GM21786 (cell line): ENCODE measurements around the gene SND1.

Experiments
- ATAC-seq: cut with Tn5 transposase; IDR thresholded peaks from one replicate; pipeline ENCODE4 v1.9.1; 2021; ENCODE audit not compliant: unreplicated experiment

SND1 gene

GRCh38 chr7:127651556-127652332 is at the start of gene SND1:
Gene SND1, plus strand, starts transcription at chr7:127652194. Its CDS starts 180 bp downstream, at chr7:127652374.
- peak; percentile 94 for ATAC-seq

GRCh38 chr7:127608446-127608845 is 43.5 kb upstream of the SND1 start:
- ATAC-seq: no peak

- no peak for ATAC-seq
These were observed 42.7 kb upstream of the SND1 start for GRCh38 chr7:127609297-127609696.

GRCh38 chr7:127612263-127612662 is 39.7 kb upstream of the SND1 start:
- no peak for ATAC-seq

GRCh38 chr7:127616724-127617123 is 35.3 kb upstream of the SND1 start:
- no peak for ATAC-seq

GRCh38 chr7:127618042-127618441 is 34.0 kb upstream of the SND1 start, which contains the start of gene PAX4:
Gene PAX4, minus strand, starts transcription at chr7:127618142. Its CDS starts 2,214 bp downstream, at chr7:127615928.
- no peak for ATAC-seq

GRCh38 chr7:127618775-127619174 is 33.2 kb upstream of the SND1 start:
- no peak for ATAC-seq

- ATAC-seq: no peak
These were observed 32.2 kb upstream of the SND1 start for GRCh38 chr7:127619681-127620405.

GRCh38 chr7:127620406-127621233 is 31.4 kb upstream of the SND1 start:
- no peak for ATAC-seq

GRCh38 chr7:127625331-127625730 is 26.7 kb upstream of the SND1 start:
- no peak for ATAC-seq

GRCh38 chr7:127628445-127628844 is 23.5 kb upstream of the SND1 start:
- no peak for ATAC-seq

GRCh38 chr7:127629268-127629854 is 22.6 kb upstream of the SND1 start:
- ATAC-seq: peak; percentile 64

GRCh38 chr7:127632276-127632910 is 19.6 kb upstream of the SND1 start:
- no peak for ATAC-seq

- ATAC-seq: peak; percentile 69
These were observed 16.2 kb upstream of the SND1 start for GRCh38 chr7:127635659-127636285.

- no peak for ATAC-seq
These were observed 13.8 kb upstream of the SND1 start for GRCh38 chr7:127638197-127638596.

- ATAC-seq: no peak
These were observed 7.5 kb upstream of the SND1 start for GRCh38 chr7:127644484-127644883.

- ATAC-seq: no peak
These were observed 4.4 kb upstream of the SND1 start for GRCh38 chr7:127647636-127648035.

GRCh38 chr7:127648986-127649385 is 3.0 kb upstream of the SND1 start:
- no peak for ATAC-seq

GRCh38 chr7:127650847-127651555 is 993 bp upstream of the SND1 start:
- ATAC-seq: no peak
